K562 (cell line): ENCODE results near the gene LARP6. TPM values are rescaled to one million over a fixed set of nuclear protein-coding genes. Genes with fewer than 3 reads are reported as not detected.

ENCODE experiments used
- ATAC-seq: fragments of 200-7000 bp; cut with Tn5 transposase; 3 replicates; pipeline ENCODE4 v1.9.1; 2020; ENCODE audit warnings: moderate library complexity
- BruUV-seq: library from RNA; stranded (reverse); fragments of 400-500 nt; replicated peaks from 2 replicates; lab custom pipeline; 2021; lab: Mats Ljungman, UMichigan
- CTCF ChIA-PET: fragments of 300-600 bp; formaldehyde crosslinking; extraction: SDS; loops from one replicate; lab custom pipeline; 2021; ENCODE audit warnings: low intra/inter-chr PET ratio; lab: Yijun Ruan, JAX
- POLR2A ChIA-PET: fragments of 300-600, 350-650 bp; sonication (Branson Sonifier 250); formaldehyde crosslinking; extraction: SDS; loops from one replicate; lab custom pipeline; 2021; ENCODE audit warnings: antibody characterized with exemption, inconsistent platforms; lab: Yijun Ruan, JAX
- DNase-seq, 4 experiments: peaks; one replicate each; pipeline versions ENCODE4 v3.0.0 to v3.0.0-alpha.2; 2011 to 2018; ENCODE audit warnings: low spot score in 3 of 4, mixed read lengths in 3 of 4; ENCODE audit errors: extremely low read depth in 1 of 4
- FAIRE-seq: peaks from 2 replicates; lab custom pipeline; 2011; peaks lifted over from hg19 to GRCh38; lab: Jason Lieb, UNC
- H2AFZ ChIP-seq: 2 replicates; pipeline ENCODE4 v1.6.0; 2011; ENCODE audit warnings: low read depth, low read length, control low read depth, inconsistent platforms
- H3K27ac ChIP-seq: fragments of 200-600 bp; 3 replicates; pipeline ENCODE4 v1.8.0; 2011; ENCODE audit warnings: low read depth, mild to moderate bottlenecking, control low read depth, inconsistent platforms, low read length, moderate library complexity, mixed read lengths; ENCODE audit errors: extremely low read depth
- H3K27me3 ChIP-seq, 2 experiments: fragments of 300-600 bp in 1 of 2; 2 replicates in 1 of 2; 3 replicates in 1 of 2; pipeline versions ENCODE4 v1.6.0 to v1.8.0; 2011; ENCODE audit warnings: inconsistent platforms in 2 of 2, low read length in 2 of 2, mild to moderate bottlenecking in 1 of 2, mixed read lengths in 1 of 2, moderate library complexity in 1 of 2; ENCODE audit not compliant: control insufficient read depth in 2 of 2, insufficient read depth in 2 of 2
- H3K36me3 ChIP-seq: fragments of 300-600 bp; 3 replicates; pipeline ENCODE4 v1.8.0; 2011; ENCODE audit warnings: mild to moderate bottlenecking, low read length, inconsistent platforms; ENCODE audit not compliant: control insufficient read depth, insufficient read depth
- H3K4me1 ChIP-seq, 2 experiments: fragments of 200-600 bp in 1 of 2; replicated peaks in 1 of 2; 2 replicates in 1 of 2; 3 replicates in 1 of 2; pipeline versions ENCODE4 v1.5.1 to v1.8.0; 2011; ENCODE audit warnings: inconsistent platforms in 2 of 2, low read length in 2 of 2, mild to moderate bottlenecking in 1 of 2, mixed read lengths in 1 of 2, moderate library complexity in 1 of 2; ENCODE audit not compliant: control insufficient read depth in 2 of 2, insufficient read depth in 2 of 2
- H3K4me2 ChIP-seq: 2 replicates; pipeline ENCODE4 v1.6.1; 2011; ENCODE audit warnings: low read length, control low read depth, inconsistent platforms, mixed read lengths; ENCODE audit not compliant: insufficient read depth
- H3K4me3 ChIP-seq: fragments of 200-600 bp; sonication (generic), shearing (Covaris generic); 2 replicates; pipeline ENCODE4 v1.5.1; 2016; ENCODE audit warnings: control low read depth, inconsistent platforms
- H3K79me2 ChIP-seq: fragments of 200-600 bp; 3 replicates; pipeline ENCODE4 v1.8.0; 2011; ENCODE audit warnings: low read length, inconsistent platforms; ENCODE audit not compliant: control insufficient read depth, insufficient read depth
- H3K9ac ChIP-seq, 2 experiments: 2 replicates each; pipeline versions ENCODE4 v1.6.0 to v1.6.1; 2011; ENCODE audit warnings: low read depth in 2 of 2, low read length in 2 of 2, control low read depth in 1 of 2, inconsistent platforms in 1 of 2, mild to moderate bottlenecking in 1 of 2, mixed read lengths in 1 of 2; ENCODE audit not compliant: insufficient read depth in 1 of 2
- H3K9me1 ChIP-seq: one replicate; pipeline ENCODE4 v1.6.0; 2011; ENCODE audit warnings: inconsistent platforms, mild to moderate bottlenecking, low read length, moderate library complexity; ENCODE audit not compliant: control insufficient read depth, insufficient read depth
- H3K9me3 ChIP-seq: replicated peaks from 2 replicates; pipeline ENCODE4 v1.5.1; 2011; ENCODE audit warnings: low read depth, low read length, inconsistent platforms; ENCODE audit not compliant: control insufficient read depth, insufficient read depth
- H4K20me1 ChIP-seq: replicated peaks from 2 replicates; pipeline ENCODE4 v1.6.1; 2011; ENCODE audit warnings: low read length, inconsistent platforms, mixed read lengths; ENCODE audit not compliant: control insufficient read depth, insufficient read depth
- CREB1 ChIP-seq, 2 experiments: sonication (generic) in 1 of 2; formaldehyde crosslinking in 1 of 2; IDR thresholded peaks; 2 replicates each; pipeline versions ENCODE4 v1.6.1 to v1.8.0; 2012 to 2022; ENCODE audit warnings: inconsistent platforms in 1 of 2, mild to moderate bottlenecking in 1 of 2, missing genetic modification reagents in 1 of 2, moderate library complexity in 1 of 2
- GATAD2A ChIP-seq: fragments of 450-650 bp; IDR thresholded peaks from 2 replicates; pipeline ENCODE4 v1.6.1; 2017
- HCFC1 ChIP-seq: IDR thresholded peaks from 2 replicates; pipeline ENCODE4 v1.6.1; 2012; ENCODE audit warnings: low read depth, low read length, improper control_type of control experiment
- KDM2B ChIP-seq: fragments of 250-450 bp; sonication (Bioruptor Pico); IDR thresholded peaks from 2 replicates; pipeline ENCODE4 v1.8.0; 2021; ENCODE audit warnings: mild to moderate bottlenecking, moderate library complexity
- LARP7 ChIP-seq: fragments of 450-650 bp; IDR thresholded peaks from 2 replicates; pipeline ENCODE4 v1.6.1; 2016
- MTF1 ChIP-seq: fragments of 250-450 bp; sonication (Bioruptor Pico); IDR thresholded peaks from 2 replicates; pipeline ENCODE4 v1.9.0; 2021; ENCODE audit warnings: moderate library complexity, mild to moderate bottlenecking, inconsistent platforms, borderline replicate concordance
- RAD21 ChIP-seq, 2 experiments: fragments of 250-450 bp in 1 of 2; fragments of 450-650 bp in 1 of 2; sonication (Bioruptor Pico) in 1 of 2; formaldehyde crosslinking in 1 of 2; IDR thresholded peaks in 1 of 2; conservative IDR thresholded peaks in 1 of 2; 2 replicates each; pipeline versions ENCODE4 v1.4.0 to v1.8.0; 2020 to 2022; ENCODE audit warnings: mild to moderate bottlenecking in 2 of 2, moderate library complexity in 1 of 2
- TARDBP ChIP-seq: fragments of 450-650 bp; IDR thresholded peaks from 2 replicates; pipeline ENCODE4 v1.6.1; 2016
- U2AF2 ChIP-seq: fragments of 200-400 bp; formaldehyde crosslinking; optimal IDR thresholded peaks from 2 replicates; pipeline ENCODE3; 2017; ENCODE audit warnings: low read depth, mild to moderate bottlenecking, low read length
- ZNF263 ChIP-seq: sonication (generic); formaldehyde crosslinking; IDR thresholded peaks from 2 replicates; pipeline ENCODE4 v1.8.0; 2022; ENCODE audit warnings: mild to moderate bottlenecking, missing genetic modification reagents, borderline replicate concordance
- WGBS: fragments of 100-300 bp; shearing (Covaris generic); methylation state at CpG from one replicate; pipeline ENCODE4 v1.1.6; 2016; ENCODE audit warnings: low coverage, mixed read lengths; ENCODE audit not compliant: insufficient coverage; ENCODE audit errors: missing lambda C conversion rate; 5-methylcytosine and 5-hydroxymethylcytosine counted together
- in situ Hi-C: fragments of 300-500 bp; cut with MboI; formaldehyde crosslinking; loops from 4 replicates; pipeline ENCODE4 v1.15.0; 2018; ENCODE audit warnings: inconsistent platforms, mixed read lengths
- intact Hi-C: fragments of 100-400 bp; cut with micrococcal nuclease; formaldehyde crosslinking; loops from 2 replicates; pipeline ENCODE4 v1.14.2; 2022
- polyA plus RNA-seq, 8 experiments: library from polyadenylated mRNA; depleted of rRNA in 4 of 8; stranded (reverse) in 5 of 8; unstranded in 3 of 8; fragments of >200 nt; fragmentation: Nextera tagmentation in 2 of 8; fragmentation: Illumina TruSeq in 1 of 8; extraction: Ambion mirVana in 2 of 8; extraction: Trizol in 1 of 8; gene quantifications; 2 replicates each; pipeline versions ENCODE4 v1.2.1 to v1.2.3, GENCODE V29; 2011 to 2014; ENCODE audit warnings: inconsistent platforms in 1 of 8, missing spikeins in 1 of 8
- total RNA-seq, 7 experiments: library from RNA; depleted of rRNA in 6 of 7; stranded (reverse); fragments of >200 nt in 6 of 7; fragmentation: Illumina TruSeq in 2 of 7; extraction: Trizol in 2 of 7; gene quantifications; 2 replicates each; pipeline versions ENCODE4 v1.2.1 to v1.2.3, GENCODE V29; 2011 to 2021; ENCODE audit warnings: low replicate concordance in 1 of 7
- TF ChIP-seq, protein P1 (sequence below), 3 experiments: IDR thresholded peaks in 2 of 3; conservative IDR thresholded peaks in 1 of 3; 2 replicates each; pipeline ENCODE4 v1.5.1; 2011 to 2012; ENCODE audit warnings: low read length in 3 of 3, mild to moderate bottlenecking in 3 of 3, control low read depth in 2 of 3, improper control_type of control experiment in 1 of 3, inconsistent platforms in 1 of 3, low read depth in 1 of 3, mixed read lengths in 1 of 3, moderate library complexity in 1 of 3; ENCODE audit not compliant: insufficient read depth in 2 of 3
- TF ChIP-seq, protein P2 (sequence below): fragments of 250-450 bp; sonication (Bioruptor Pico); IDR thresholded peaks from 2 replicates; pipeline ENCODE4 v1.9.0; 2021; ENCODE audit warnings: mild to moderate bottlenecking, inconsistent platforms
- TF ChIP-seq, protein P3 (sequence below), 3 experiments: fragments of 200-800 bp in 1 of 3; fragments of 250-450 bp in 1 of 3; fragments of 450-650 bp in 1 of 3; sonication (Bioruptor Pico) in 1 of 3; sonication (Bioruptor generic) in 1 of 3; formaldehyde crosslinking in 1 of 3; IDR thresholded peaks; 2 replicates each; pipeline versions ENCODE4 v1.6.1 to v1.8.0; 2016 to 2022; ENCODE audit warnings: mild to moderate bottlenecking in 2 of 3, missing genetic modification characterization in 2 of 3, missing compliant biosample characterization in 1 of 3, moderate library complexity in 1 of 3

The LARP6 gene
- total and polyA plus RNA-seq, 9 of the 15 experiments (the other 6 are each of a cell fraction or from before 2014, with no cell fraction given) = not detected

DNA sequence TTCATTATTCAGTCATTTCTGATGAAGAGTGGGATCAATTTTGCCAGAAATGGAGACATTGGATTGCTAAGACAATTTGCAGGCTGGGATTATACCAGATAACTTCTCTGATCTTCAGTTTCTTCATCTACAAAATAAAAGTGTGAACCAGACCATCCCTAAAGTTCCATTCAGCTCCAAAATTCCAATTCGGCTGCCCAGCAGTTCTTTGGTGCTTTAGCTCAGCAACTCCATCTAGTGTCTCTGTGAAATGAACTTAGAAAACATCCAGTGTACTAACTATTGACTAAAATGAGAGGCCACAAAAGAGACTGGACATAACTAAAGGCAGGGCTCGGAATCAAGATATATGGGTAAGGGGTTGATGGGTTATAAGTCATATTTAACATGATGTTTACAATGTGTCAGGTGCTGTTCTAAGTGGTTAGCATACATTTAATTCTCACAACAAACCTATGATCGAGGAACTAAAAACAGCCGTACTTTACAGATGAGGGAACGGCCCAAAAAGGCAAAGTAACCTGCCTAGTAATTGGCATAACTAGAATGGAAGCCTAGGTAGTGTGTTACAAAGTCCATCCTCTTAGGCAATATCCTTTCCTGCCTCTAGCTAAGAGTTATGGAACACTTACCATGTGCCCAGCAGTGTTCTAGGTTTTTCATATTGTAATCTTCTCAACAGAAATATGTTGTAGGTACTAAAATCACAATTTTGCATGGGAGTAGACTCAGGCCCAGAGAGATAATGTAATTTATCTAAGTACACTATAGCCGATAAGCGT lies 21.2 kb upstream of the LARP6 start:
- ChIA-PET POLR2A (interaction anchor here (0.6 to 1.5 kb wide), 3 partner anchors 12 to 17 kb away, joined by 3 to 4 read pairs (median 4); no protein-coding TSS in a partner anchor), CTCF (interaction anchor here (0.8 kb wide), 1 partner anchor 1397 kb away, joined by 3 read pairs; no protein-coding TSS in a partner anchor)
- Histone ChIP-seq H3K36me3 (no peaks in the 10 kb centered on the region), H2AFZ (no peak overlapping the region), H4K20me1 (no peaks in the 10 kb centered on the region), H3K9me3 (no peaks in the 10 kb centered on the region), H3K4me1 (no peaks in the 10 kb centered on the region), H3K9ac (no peak overlapping the region), H3K9me1 (no peaks in the 10 kb centered on the region), H3K4me2 (no peak overlapping the region), H3K27ac (no peak overlapping the region), H3K79me2 (no peaks in the 10 kb centered on the region), H3K27me3 (no peaks in the 10 kb centered on the region), H3K4me3 (no peak overlapping the region)
- in situ Hi-C loops (no loop called here), intact Hi-C loops (no loop called here)
- no TSS peak for BruUV-seq
- DNase-seq (no peak), ATAC-seq (no peak), FAIRE-seq (no peak)
- WGBS = 2% methylated on average over 7 of the region's 7 CpGs
- TF ChIP-seq, protein P1, sequence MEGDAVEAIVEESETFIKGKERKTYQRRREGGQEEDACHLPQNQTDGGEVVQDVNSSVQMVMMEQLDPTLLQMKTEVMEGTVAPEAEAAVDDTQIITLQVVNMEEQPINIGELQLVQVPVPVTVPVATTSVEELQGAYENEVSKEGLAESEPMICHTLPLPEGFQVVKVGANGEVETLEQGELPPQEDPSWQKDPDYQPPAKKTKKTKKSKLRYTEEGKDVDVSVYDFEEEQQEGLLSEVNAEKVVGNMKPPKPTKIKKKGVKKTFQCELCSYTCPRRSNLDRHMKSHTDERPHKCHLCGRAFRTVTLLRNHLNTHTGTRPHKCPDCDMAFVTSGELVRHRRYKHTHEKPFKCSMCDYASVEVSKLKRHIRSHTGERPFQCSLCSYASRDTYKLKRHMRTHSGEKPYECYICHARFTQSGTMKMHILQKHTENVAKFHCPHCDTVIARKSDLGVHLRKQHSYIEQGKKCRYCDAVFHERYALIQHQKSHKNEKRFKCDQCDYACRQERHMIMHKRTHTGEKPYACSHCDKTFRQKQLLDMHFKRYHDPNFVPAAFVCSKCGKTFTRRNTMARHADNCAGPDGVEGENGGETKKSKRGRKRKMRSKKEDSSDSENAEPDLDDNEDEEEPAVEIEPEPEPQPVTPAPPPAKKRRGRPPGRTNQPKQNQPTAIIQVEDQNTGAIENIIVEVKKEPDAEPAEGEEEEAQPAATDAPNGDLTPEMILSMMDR (IDR thresholded peaks at IDR 0.05 in 2 of 3, conservative IDR thresholded peaks at IDR 0.05 in 1 of 3; ENCODE audit: insufficient read depth in 2 of 3, low read depth in 1 of 3, low read length in 3 of 3) = peak in 1 of 3 experiments; percentile 7; a peak in 1 of 6 replicates
- TF ChIP-seq TARDBP (no peak), CREB1 (IDR thresholded peaks at IDR 0.05) (no peak), CREB1 (CRISPR knock-in tag; IDR thresholded peaks at IDR 0.05) (no peak), RAD21 (CRISPR knock-in tag; conservative IDR thresholded peaks at IDR 0.05 in 1 of 2, IDR thresholded peaks at IDR 0.05 in 1 of 2) (peak; percentile 7 to 24; a peak in 2 of 4 replicates), ZNF263 (CRISPR knock-in tag) (no peak), MTF1 (CRISPR knock-in tag) (no peak), HCFC1 (no peak), U2AF2 (no peak), KDM2B (no peak), GATAD2A (no peak), LARP7 (no peak)
- TF ChIP-seq, protein P2, sequence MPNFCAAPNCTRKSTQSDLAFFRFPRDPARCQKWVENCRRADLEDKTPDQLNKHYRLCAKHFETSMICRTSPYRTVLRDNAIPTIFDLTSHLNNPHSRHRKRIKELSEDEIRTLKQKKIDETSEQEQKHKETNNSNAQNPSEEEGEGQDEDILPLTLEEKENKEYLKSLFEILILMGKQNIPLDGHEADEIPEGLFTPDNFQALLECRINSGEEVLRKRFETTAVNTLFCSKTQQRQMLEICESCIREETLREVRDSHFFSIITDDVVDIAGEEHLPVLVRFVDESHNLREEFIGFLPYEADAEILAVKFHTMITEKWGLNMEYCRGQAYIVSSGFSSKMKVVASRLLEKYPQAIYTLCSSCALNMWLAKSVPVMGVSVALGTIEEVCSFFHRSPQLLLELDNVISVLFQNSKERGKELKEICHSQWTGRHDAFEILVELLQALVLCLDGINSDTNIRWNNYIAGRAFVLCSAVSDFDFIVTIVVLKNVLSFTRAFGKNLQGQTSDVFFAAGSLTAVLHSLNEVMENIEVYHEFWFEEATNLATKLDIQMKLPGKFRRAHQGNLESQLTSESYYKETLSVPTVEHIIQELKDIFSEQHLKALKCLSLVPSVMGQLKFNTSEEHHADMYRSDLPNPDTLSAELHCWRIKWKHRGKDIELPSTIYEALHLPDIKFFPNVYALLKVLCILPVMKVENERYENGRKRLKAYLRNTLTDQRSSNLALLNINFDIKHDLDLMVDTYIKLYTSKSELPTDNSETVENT (CRISPR knock-in tag) = no peak
- TF ChIP-seq, protein P3, sequence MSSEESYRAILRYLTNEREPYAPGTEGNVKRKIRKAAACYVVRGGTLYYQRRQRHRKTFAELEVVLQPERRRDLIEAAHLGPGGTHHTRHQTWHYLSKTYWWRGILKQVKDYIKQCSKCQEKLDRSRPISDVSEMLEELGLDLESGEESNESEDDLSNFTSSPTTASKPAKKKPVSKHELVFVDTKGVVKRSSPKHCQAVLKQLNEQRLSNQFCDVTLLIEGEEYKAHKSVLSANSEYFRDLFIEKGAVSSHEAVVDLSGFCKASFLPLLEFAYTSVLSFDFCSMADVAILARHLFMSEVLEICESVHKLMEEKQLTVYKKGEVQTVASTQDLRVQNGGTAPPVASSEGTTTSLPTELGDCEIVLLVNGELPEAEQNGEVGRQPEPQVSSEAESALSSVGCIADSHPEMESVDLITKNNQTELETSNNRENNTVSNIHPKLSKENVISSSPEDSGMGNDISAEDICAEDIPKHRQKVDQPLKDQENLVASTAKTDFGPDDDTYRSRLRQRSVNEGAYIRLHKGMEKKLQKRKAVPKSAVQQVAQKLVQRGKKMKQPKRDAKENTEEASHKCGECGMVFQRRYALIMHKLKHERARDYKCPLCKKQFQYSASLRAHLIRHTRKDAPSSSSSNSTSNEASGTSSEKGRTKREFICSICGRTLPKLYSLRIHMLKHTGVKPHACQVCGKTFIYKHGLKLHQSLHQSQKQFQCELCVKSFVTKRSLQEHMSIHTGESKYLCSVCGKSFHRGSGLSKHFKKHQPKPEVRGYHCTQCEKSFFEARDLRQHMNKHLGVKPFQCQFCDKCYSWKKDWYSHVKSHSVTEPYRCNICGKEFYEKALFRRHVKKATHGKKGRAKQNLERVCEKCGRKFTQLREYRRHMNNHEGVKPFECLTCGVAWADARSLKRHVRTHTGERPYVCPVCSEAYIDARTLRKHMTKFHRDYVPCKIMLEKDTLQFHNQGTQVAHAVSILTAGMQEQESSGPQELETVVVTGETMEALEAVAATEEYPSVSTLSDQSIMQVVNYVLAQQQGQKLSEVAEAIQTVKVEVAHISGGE (CRISPR knock-in tag; IDR thresholded peaks at IDR 0.05) = no peak
